GM23338 (cell line): ENCODE measurements around the gene INPP5D. TPM values are rescaled to one million over a fixed set of nuclear protein-coding genes. Genes with fewer than 3 reads are reported as not detected.
A peak's percentile ranks its signal among the peaks of the same experiment; 100 is the strongest.

Experiments
- ATAC-seq: fragments of 200-7000 bp; cut with Tn5 transposase; 3 replicates; pipeline ENCODE4 v1.9.1; 2020
- DNase-seq: peaks from one replicate; pipeline ENCODE4 v3.0.0-alpha.2; 2015; ENCODE audit warnings: low spot score
- H2AFZ ChIP-seq: fragments of 200-600 bp; sonication (generic); 2 replicates; pipeline ENCODE4 v1.8.0; 2016; ENCODE audit warnings: antibody characterized with exemption, mild to moderate bottlenecking, moderate library complexity
- H3F3A ChIP-seq: fragments of 200-600 bp; sonication (generic); replicated peaks from 2 replicates; pipeline ENCODE4 v1.8.0; 2017; ENCODE audit warnings: antibody characterized with exemption, mixed run types, low read depth
- H3K27ac ChIP-seq: fragments of 200-600 bp; sonication (generic); 2 replicates; pipeline ENCODE4 v1.6.1; 2016; ENCODE audit warnings: low read depth
- H3K27me3 ChIP-seq: fragments of 200-600 bp; sonication (generic); 2 replicates; pipeline ENCODE4 v1.8.0; 2016; ENCODE audit warnings: mild to moderate bottlenecking, mixed run types, moderate library complexity; ENCODE audit not compliant: insufficient read depth
- H3K36me3 ChIP-seq: fragments of 200-600 bp; sonication (generic); 2 replicates; pipeline ENCODE4 v1.8.0; 2016; ENCODE audit warnings: mild to moderate bottlenecking; ENCODE audit not compliant: insufficient read depth
- H3K4me1 ChIP-seq: fragments of 200-600 bp; sonication (generic); 2 replicates; pipeline ENCODE4 v1.8.0; 2016; ENCODE audit warnings: mild to moderate bottlenecking, moderate library complexity; ENCODE audit not compliant: insufficient read depth
- H3K4me2 ChIP-seq: fragments of 200-600 bp; sonication (generic); 2 replicates; pipeline ENCODE4 v1.7.1; 2017; ENCODE audit warnings: mixed run types
- H3K4me3 ChIP-seq: fragments of 200-600 bp; sonication (generic); 2 replicates; pipeline ENCODE4 v1.6.1; 2016; ENCODE audit warnings: mixed run types
- H3K79me2 ChIP-seq: fragments of 200-600 bp; sonication (generic); replicated peaks from 2 replicates; pipeline ENCODE4 v1.8.0; 2017; ENCODE audit warnings: mild to moderate bottlenecking; ENCODE audit not compliant: insufficient read depth
- H3K9me2 ChIP-seq: fragments of 200-600 bp; sonication (generic); 2 replicates; pipeline ENCODE4 v1.8.0; 2017; ENCODE audit not compliant: insufficient read depth
- H4K20me1 ChIP-seq: fragments of 200-600 bp; sonication (generic); replicated peaks from 2 replicates; pipeline ENCODE4 v1.8.0; 2017; ENCODE audit warnings: mild to moderate bottlenecking; ENCODE audit not compliant: insufficient read depth
- H3K27ac Mint-ChIP-seq: 2 replicates; pipeline ENCODE4 v1.8.0; 2020; ENCODE audit warnings: inconsistent platforms, mild to moderate bottlenecking, moderate library complexity, mixed read lengths
- H3K27me3 Mint-ChIP-seq: 3 replicates; pipeline ENCODE4 v1.8.0; 2022; ENCODE audit warnings: low read depth, mild to moderate bottlenecking, moderate library complexity, mixed read lengths, inconsistent platforms; ENCODE audit not compliant: insufficient read depth, poor library complexity
- H3K36me3 Mint-ChIP-seq: 3 replicates; pipeline ENCODE4 v1.8.0; 2021; ENCODE audit warnings: low read depth, mild to moderate bottlenecking, inconsistent platforms, moderate library complexity, mixed read lengths
- H3K4me1 Mint-ChIP-seq: 3 replicates; pipeline ENCODE4 v1.8.0; 2020; ENCODE audit warnings: mild to moderate bottlenecking, inconsistent platforms, mixed read lengths
- H3K4me3 Mint-ChIP-seq: 3 replicates; pipeline ENCODE4 v1.8.0; 2021; ENCODE audit warnings: moderate library complexity, mild to moderate bottlenecking, inconsistent platforms, mixed read lengths
- H3K9me3 Mint-ChIP-seq: 3 replicates; pipeline ENCODE4 v1.8.0; 2020; ENCODE audit warnings: moderate library complexity, mild to moderate bottlenecking, inconsistent platforms, mixed read lengths
- EZH2phosphoT487 ChIP-seq: fragments of 200-600 bp; sonication (generic); IDR thresholded peaks from one replicate; pipeline ENCODE4 v1.8.1; 2018; ENCODE audit warnings: antibody characterized with exemption; ENCODE audit not compliant: unreplicated experiment
- NANOG ChIP-seq: IDR thresholded peaks from 2 replicates; pipeline ENCODE4 v1.6.1; 2016; ENCODE audit warnings: antibody characterized with exemption, borderline replicate concordance
- POLR2AphosphoS5 ChIP-seq: IDR thresholded peaks from 2 replicates; pipeline ENCODE4 v1.6.1; 2016; ENCODE audit warnings: antibody characterized with exemption, low read depth
- STAT1 ChIP-seq: IDR thresholded peaks from one replicate; pipeline ENCODE4 v1.6.1; 2016; ENCODE audit warnings: antibody characterized with exemption; ENCODE audit not compliant: unreplicated experiment
- polyA plus RNA-seq: library from polyadenylated mRNA; unstranded; fragments of >200 nt; fragmentation: Nextera tagmentation; extraction: Ambion mirVana; gene quantifications from 2 replicates; pipeline ENCODE4 v1.2.1, GENCODE V29; 2016
- total RNA-seq: library from RNA; depleted of rRNA; stranded (reverse); fragments of >200 nt; shearing (Covaris generic); gene quantifications from 2 replicates; pipeline ENCODE4 v1.2.3, GENCODE V29; 2014
- TF ChIP-seq, protein P1 (sequence below), 2 experiments: fragments of 200-600 bp in 1 of 2; sonication (generic) in 1 of 2; conservative IDR thresholded peaks; 2 replicates each; pipeline versions ENCODE4 v1.5.1 to v1.6.1; 2016 to 2017; ENCODE audit warnings: antibody characterized with exemption in 2 of 2, low read depth in 2 of 2, mild to moderate bottlenecking in 2 of 2, moderate library complexity in 1 of 2

Gene INPP5D
- total and polyA plus RNA-seq, 2 experiments from 2014 or later: 6.6 to 8.3 TPM

DNA sequence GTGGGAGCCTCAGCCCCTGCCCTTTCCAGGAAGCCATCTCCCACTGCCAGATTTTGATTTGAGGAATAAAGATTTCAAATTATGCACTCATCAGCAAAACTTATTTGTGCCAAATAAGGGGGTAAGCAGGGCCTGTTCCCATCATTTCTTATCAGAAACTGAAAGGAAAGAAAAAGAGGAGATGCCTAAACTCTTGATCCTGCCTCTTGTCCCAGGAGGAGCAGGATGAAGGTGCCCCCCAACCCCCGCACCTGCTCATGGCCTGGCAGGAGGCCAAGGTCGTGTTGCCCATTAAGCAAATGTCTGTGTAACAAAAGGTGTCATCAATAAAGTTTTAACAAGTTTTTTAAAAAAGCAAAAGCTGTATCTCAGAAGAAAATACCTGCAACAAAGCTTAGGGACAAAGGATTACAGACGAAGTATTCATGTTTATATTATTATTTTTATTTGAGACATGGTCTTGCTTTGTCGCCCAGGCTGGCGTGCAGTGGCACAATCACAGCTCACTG lies 80.0 kb downstream of the INPP5D start:
- ATAC-seq (peak; percentile 6; the same call in 2 of the 3 replicates), DNase-seq (no peak)
- H3K36me3 ChIP-seq: no peaks in the 10 kb centered on the region
- peaks cover 48% of the 10 kb centered on the region for H3K4me1 ChIP-seq
- H3K4me3 ChIP-seq: peak overlapping the region; percentile 45
- H3K79me2 ChIP-seq: peaks cover 7% of the 10 kb centered on the region; the same call in 1 of the 2 replicates
- TF ChIP-seq EZH2phosphoT487 (no peak), NANOG (0 out of 2 replicates have a peak, but pooled peaks have one; percentile 6)
- no peaks in the 10 kb centered on the region for H3K27me3 ChIP-seq
- H3F3A ChIP-seq: peaks cover 5% of the 10 kb centered on the region; the same call in 1 of the 2 replicates
- peak overlapping the region; percentile 5; the same call in 1 of the 2 replicates for H2AFZ ChIP-seq
- H3K4me1 Mint-ChIP-seq: peaks cover 56% of the 10 kb centered on the region
- peak overlapping the region; percentile 28; the same call in 2 of the 3 replicates for H3K4me3 Mint-ChIP-seq
- peaks cover 3% of the 10 kb centered on the region for H3K27me3 Mint-ChIP-seq
- peak overlapping the region; percentile 97 for H3K27ac Mint-ChIP-seq
- H3K27ac ChIP-seq: peak overlapping the region; percentile 77
- peak overlapping the region; percentile 75 for H3K4me2 ChIP-seq
- peaks cover 15% of the 10 kb centered on the region for H3K9me2 ChIP-seq
- H3K9me3 Mint-ChIP-seq: peaks cover 18% of the 10 kb centered on the region
- peaks cover 28% of the 10 kb centered on the region for H3K36me3 Mint-ChIP-seq
- H4K20me1 ChIP-seq: no peaks in the 10 kb centered on the region

DNA sequence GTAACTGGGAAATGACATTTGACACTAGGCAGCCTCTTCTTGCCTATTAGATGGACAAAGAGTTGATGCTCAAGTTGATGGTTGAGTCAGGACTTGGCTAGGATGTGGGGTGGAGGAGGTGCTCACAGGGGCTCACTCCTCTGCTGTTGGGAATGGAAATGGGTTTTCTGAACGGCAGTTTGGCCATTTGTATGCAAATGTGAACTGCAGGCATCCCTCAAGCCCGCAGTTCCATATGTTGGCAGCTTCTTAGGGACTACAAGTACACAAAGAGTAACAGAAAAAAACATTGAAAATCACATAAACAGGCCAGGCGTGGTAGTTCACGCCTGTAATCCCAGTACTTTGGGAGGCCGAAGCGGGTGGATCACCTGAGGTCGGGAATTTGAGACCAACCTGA lies 80.8 kb downstream of the INPP5D start:
- Histone ChIP-seq H3K36me3 (no peaks in the 10 kb centered on the region), H3K4me2 (peak overlapping the region; percentile 75), H3K9me2 (peaks cover 19% of the 10 kb centered on the region), H3K27ac (peak overlapping the region; percentile 77), H2AFZ (no peak overlapping the region), H4K20me1 (no peaks in the 10 kb centered on the region), H3K4me1 (peaks cover 48% of the 10 kb centered on the region), H3K79me2 (peaks cover 7% of the 10 kb centered on the region; the same call in 1 of the 2 replicates), H3K27me3 (no peaks in the 10 kb centered on the region), H3K4me3 (peak overlapping the region; percentile 45), H3F3A (peaks cover 5% of the 10 kb centered on the region; the same call in 1 of the 2 replicates)
- ATAC-seq (peak; percentile 61), DNase-seq (peak; percentile 63)
- Mint-ChIP-seq H3K27me3 (peaks cover 3% of the 10 kb centered on the region), H3K27ac (peak overlapping the region; percentile 97), H3K9me3 (peaks cover 15% of the 10 kb centered on the region), H3K4me3 (peak overlapping the region; percentile 34), H3K36me3 (peaks cover 33% of the 10 kb centered on the region), H3K4me1 (peaks cover 56% of the 10 kb centered on the region)
- TF ChIP-seq NANOG (peak; percentile 73; the same call in 1 of the 2 replicates), STAT1 (no peak)

DNA sequence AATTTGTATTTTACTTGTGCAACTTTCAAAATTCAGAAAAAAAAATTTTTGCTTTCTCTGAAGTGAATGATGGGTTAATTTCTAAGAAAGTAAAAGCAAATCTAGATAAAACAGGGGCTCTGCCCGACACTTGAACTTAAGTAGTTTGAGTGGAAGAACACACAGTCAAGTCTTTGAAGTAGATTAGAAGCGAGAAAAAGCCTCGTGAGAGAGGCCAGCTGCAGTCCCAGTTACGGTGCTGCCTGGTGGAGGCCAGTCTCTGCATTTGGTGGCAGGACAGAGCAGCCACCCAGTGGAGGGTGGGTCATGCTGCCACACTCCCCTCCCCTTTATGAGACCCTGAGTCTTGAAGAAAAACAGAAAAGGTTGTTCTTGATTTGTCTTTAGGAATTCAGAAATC lies 81.8 kb downstream of the INPP5D start:
- H3K4me2 ChIP-seq: peak overlapping the region; percentile 75
- H3K79me2 ChIP-seq: peaks cover 7% of the 10 kb centered on the region; the same call in 1 of the 2 replicates
- ATAC-seq: no peak
- H3K4me3 Mint-ChIP-seq: no peak overlapping the region; the same call in 2 of the 3 replicates
- H3K27me3 ChIP-seq: no peaks in the 10 kb centered on the region
- TF ChIP-seq POLR2AphosphoS5: no peak
- TF ChIP-seq, protein P1, sequence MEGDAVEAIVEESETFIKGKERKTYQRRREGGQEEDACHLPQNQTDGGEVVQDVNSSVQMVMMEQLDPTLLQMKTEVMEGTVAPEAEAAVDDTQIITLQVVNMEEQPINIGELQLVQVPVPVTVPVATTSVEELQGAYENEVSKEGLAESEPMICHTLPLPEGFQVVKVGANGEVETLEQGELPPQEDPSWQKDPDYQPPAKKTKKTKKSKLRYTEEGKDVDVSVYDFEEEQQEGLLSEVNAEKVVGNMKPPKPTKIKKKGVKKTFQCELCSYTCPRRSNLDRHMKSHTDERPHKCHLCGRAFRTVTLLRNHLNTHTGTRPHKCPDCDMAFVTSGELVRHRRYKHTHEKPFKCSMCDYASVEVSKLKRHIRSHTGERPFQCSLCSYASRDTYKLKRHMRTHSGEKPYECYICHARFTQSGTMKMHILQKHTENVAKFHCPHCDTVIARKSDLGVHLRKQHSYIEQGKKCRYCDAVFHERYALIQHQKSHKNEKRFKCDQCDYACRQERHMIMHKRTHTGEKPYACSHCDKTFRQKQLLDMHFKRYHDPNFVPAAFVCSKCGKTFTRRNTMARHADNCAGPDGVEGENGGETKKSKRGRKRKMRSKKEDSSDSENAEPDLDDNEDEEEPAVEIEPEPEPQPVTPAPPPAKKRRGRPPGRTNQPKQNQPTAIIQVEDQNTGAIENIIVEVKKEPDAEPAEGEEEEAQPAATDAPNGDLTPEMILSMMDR (conservative IDR thresholded peaks at IDR 0.05; ENCODE audit: low read depth in 2 of 2): 0 out of 4 replicates have a peak, but pooled peaks of 1 of the 2 experiments have one; percentile 5
- no peak for DNase-seq
- no peak overlapping the region for H2AFZ ChIP-seq
- 0 out of 2 replicates have a peak overlapping the region, but pooled peaks have one; percentile 87 for H3K27ac Mint-ChIP-seq
- H4K20me1 ChIP-seq: no peaks in the 10 kb centered on the region
- peaks cover 8% of the 10 kb centered on the region; the same call in 2 of the 3 replicates for H3K9me3 Mint-ChIP-seq
- H3K4me3 ChIP-seq: 0 out of 2 replicates have a peak overlapping the region, but pooled peaks have one; percentile 45
- peaks cover 40% of the 10 kb centered on the region for H3K36me3 Mint-ChIP-seq
- peaks cover 5% of the 10 kb centered on the region; the same call in 1 of the 2 replicates for H3F3A ChIP-seq
- H3K4me1 Mint-ChIP-seq: peaks cover 56% of the 10 kb centered on the region
- H3K36me3 ChIP-seq: no peaks in the 10 kb centered on the region
- H3K27me3 Mint-ChIP-seq: peaks cover 7% of the 10 kb centered on the region
- H3K9me2 ChIP-seq: peaks cover 19% of the 10 kb centered on the region
- H3K27ac ChIP-seq: peak overlapping the region; percentile 77; the same call in 1 of the 2 replicates
- peaks cover 48% of the 10 kb centered on the region for H3K4me1 ChIP-seq
